Breast epithelium (tissue), 3 donors: ENCODE results near the gene RARA.

ENCODE experiments used
- CTCF ChIP-seq, 3 donors: fragments of 450-650 bp; IDR thresholded peaks; one replicate each; pipeline ENCODE4 v1.5.1; 2016 to 2017; ENCODE audit warnings: antibody characterized with exemption in 3 of 3, mild to moderate bottlenecking in 3 of 3, moderate library complexity in 3 of 3
- POLR2A ChIP-seq: fragments of 450-650 bp; IDR thresholded peaks from one replicate; pipeline ENCODE4 v1.6.1; 2016; ENCODE audit warnings: antibody characterized with exemption, mild to moderate bottlenecking, moderate library complexity
- POLR2AphosphoS5 ChIP-seq, 3 donors: sonication (generic); formaldehyde crosslinking; IDR thresholded peaks; one replicate each; pipeline ENCODE4 v1.6.1; 2017; ENCODE audit warnings: antibody characterized with exemption in 3 of 3

GRCh38 chr17:40297511-40297910 lies 11.5 kb upstream of the RARA start:
- TF ChIP-seq CTCF (IDR thresholded peaks at IDR 0.05) (no peak), POLR2AphosphoS5 (IDR thresholded peaks at IDR 0.05) (no peak), POLR2A (no peak)
